ENCODE results near the gene SIGLEC8. TPM values are rescaled to one million over a fixed set of nuclear protein-coding genes. Genes with fewer than 3 reads are reported as not detected.

SIGLEC8 gene
- total and polyA plus RNA-seq, 2 of the 8 experiments (the other 6 are each of a cell fraction or from before 2014, with no cell fraction given) = not detected

GRCh38 chr19:51415187-51415586 is 43.1 kb downstream of the SIGLEC8 start:
- FAIRE-seq = no peak
- CTCF ChIA-PET (ENCODE audit: partially characterized antibody) = interaction anchor here (1.2 to 4.8 kb wide), 3 partner anchors 17 to 24 kb away, joined by 3 to 23 read pairs (median 8); no protein-coding TSS in a partner anchor
- Histone ChIP-seq H3K4ac (replicated peaks; ENCODE audit: insufficient read length, low read depth, low read length) (no peak overlapping the region), H3K23ac (ENCODE audit: insufficient read length) (no peak overlapping the region), H2BK12ac (ENCODE audit: low read depth, low read length) (no peak overlapping the region), H2AFZ (ENCODE audit: low read length) (no peak overlapping the region), H2BK5ac (ENCODE audit: low read depth, low read length) (no peak overlapping the region), H3K23me2 (ENCODE audit: low read depth, low read length) (peaks cover 2% of the 10 kb centered on the region; the same call in 1 of the 2 replicates), H4K20me1 (replicated peaks in 1 of 2; ENCODE audit: control insufficient read depth in 1 of 2, insufficient read depth in 2 of 2, low read length in 2 of 2) (no peaks in the 10 kb centered on the region), H2BK20ac (ENCODE audit: low read length) (no peak overlapping the region), H3K4me1 (replicated peaks in 1 of 4; ENCODE audit: control insufficient read depth in 3 of 4, insufficient read depth in 4 of 4, low read length in 3 of 4) (peaks cover 0 to 6% (median 3%) of the 10 kb centered on the region in 4 experiments; a peak in 2 of 7 replicates), H3K27me3 (replicated peaks in 1 of 4; ENCODE audit: control insufficient read depth in 3 of 4, extremely low read depth in 1 of 4, insufficient read depth in 3 of 4, low read length in 3 of 4) (no peaks in the 10 kb centered on the region; a peak in 1 of 7 replicates), H3K18ac (ENCODE audit: extremely low read depth, low read length) (no peak overlapping the region), H3K14ac (ENCODE audit: insufficient read length) (no peak overlapping the region), H2BK15ac (ENCODE audit: low read length) (no peak overlapping the region), H3K36me3 (ENCODE audit: control insufficient read depth in 2 of 4, insufficient read depth in 4 of 4, low read length in 3 of 4) (no peaks in the 10 kb centered on the region), H2BK120ac (replicated peaks; ENCODE audit: low read depth, low read length) (no peak overlapping the region), H3K27ac (ENCODE audit: low read depth, low read length) (no peak overlapping the region), H3K9me3 (ENCODE audit: insufficient read depth in 2 of 2, low read depth in 1 of 2, low read length in 1 of 2) (no peaks in the 10 kb centered on the region), H2AK5ac (ENCODE audit: low read depth, low read length) (no peak overlapping the region), H3K56ac (replicated peaks; ENCODE audit: insufficient read length, low read depth, low read length) (no peak overlapping the region), H4K5ac (ENCODE audit: insufficient read length, low read depth, low read length) (no peak overlapping the region), H3K9ac (replicated peaks in 1 of 4; ENCODE audit: extremely low read depth in 1 of 4, low read depth in 3 of 4, low read length in 3 of 4) (no peak overlapping the region), H3K4me2 (ENCODE audit: insufficient read depth in 1 of 2, low read depth in 2 of 2, low read length in 2 of 2) (no peak overlapping the region), H4K8ac (ENCODE audit: extremely low read depth, insufficient read depth, low read length) (no peak overlapping the region), H3K79me1 (ENCODE audit: low read depth, low read length) (no peaks in the 10 kb centered on the region), H3K79me2 (ENCODE audit: control insufficient read depth in 1 of 2, insufficient read depth in 2 of 2, low read length in 2 of 2) (no peaks in the 10 kb centered on the region), H4K91ac (replicated peaks; ENCODE audit: insufficient read length, low read length) (no peak overlapping the region), H3K4me3 (ENCODE audit: extremely low read depth in 1 of 4, insufficient read depth in 2 of 4, low read depth in 3 of 4, low read length in 4 of 4) (no peak overlapping the region)
- DNase-seq (ENCODE audit: low read depth in 1 of 2, low spot score in 2 of 2) = no peak
- WGBS, 2 experiments (ENCODE audit: extremely low coverage in 1 of 2, insufficient coverage in 1 of 2, insufficient read length in 1 of 2, insufficient replicate concordance in 2 of 2, low coverage in 1 of 2, low lambda C conversion rate in 2 of 2, missing lambda C conversion rate in 1 of 2) = 92% methylated on average over 9 of the region's 12 CpGs; no CpG with 5 or more reads in 1 of the 2 experiments
- POLR2A ChIA-PET (ENCODE audit: partially characterized antibody) = no interaction called here
- TF ChIP-seq SRF (IDR thresholded peaks at IDR 0.05; ENCODE audit: low read depth, low read length) = no peak
- TF ChIP-seq BRCA1 (IDR thresholded peaks at IDR 0.05; ENCODE audit: low read depth, low read length) = no peak
- no peak for TF ChIP-seq NRF1 (IDR thresholded peaks at IDR 0.05; ENCODE audit: low read depth, low read length)
- TF ChIP-seq SP4 (IDR thresholded peaks at IDR 0.05; ENCODE audit: low read length) = no peak
- TF ChIP-seq RFX5 (IDR thresholded peaks at IDR 0.05; ENCODE audit: borderline replicate concordance, low read depth, low read length) = no peak
- TF ChIP-seq E2F6 (IDR thresholded peaks at IDR 0.05) = no peak
- TF ChIP-seq EGR1 (IDR thresholded peaks at IDR 0.05; ENCODE audit: borderline replicate concordance, low read depth, low read length) = no peak
- TF ChIP-seq TCF12 (IDR thresholded peaks at IDR 0.05; ENCODE audit: low read depth, low read length) = no peak
- no peak for TF ChIP-seq NANOG (IDR thresholded peaks at IDR 0.05; ENCODE audit: insufficient read depth, low read depth, low read length, poor library complexity, severe bottlenecking)
- no peak for TF ChIP-seq GTF2F1 (IDR thresholded peaks at IDR 0.05; ENCODE audit: borderline replicate concordance, low read depth, low read length)
- TF ChIP-seq, protein P1, sequence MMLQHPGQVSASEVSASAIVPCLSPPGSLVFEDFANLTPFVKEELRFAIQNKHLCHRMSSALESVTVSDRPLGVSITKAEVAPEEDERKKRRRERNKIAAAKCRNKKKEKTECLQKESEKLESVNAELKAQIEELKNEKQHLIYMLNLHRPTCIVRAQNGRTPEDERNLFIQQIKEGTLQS (IDR thresholded peaks at IDR 0.05; ENCODE audit: insufficient read depth, low read depth, low read length) = no peak
- TF ChIP-seq POLR2AphosphoS5 (IDR thresholded peaks at IDR 0.05; ENCODE audit: low read depth, low read length) = no peak
- no peak for TF ChIP-seq KDM4A (IDR thresholded peaks at IDR 0.05; ENCODE audit: low read depth, low read length, severe bottlenecking)

Measured in H1 (cell line).